Esophagus (tissue), 2 donors: ENCODE measurements around the gene LRRC59. TPM values are rescaled to one million over a fixed set of nuclear protein-coding genes. Genes with fewer than 3 reads are reported as not detected.
A peak's percentile ranks its signal among the peaks of the same experiment; 100 is the strongest.

Experiments
- H3K27ac ChIP-seq, 2 donors: one replicate each; pipeline ENCODE4 v1.5.1; 2013; ENCODE audit warnings: low read depth in 2 of 2, mild to moderate bottlenecking in 2 of 2, inconsistent platforms in 1 of 2, low read length in 1 of 2, moderate library complexity in 1 of 2
- H3K27me3 ChIP-seq, 2 donors: one replicate each; pipeline ENCODE4 v1.6.1; 2013; ENCODE audit warnings: low read length in 2 of 2, control low read depth in 1 of 2, mild to moderate bottlenecking in 1 of 2; ENCODE audit not compliant: insufficient read depth in 2 of 2, control insufficient read depth in 1 of 2
- H3K36me3 ChIP-seq, 2 donors: one replicate each; pipeline ENCODE4 v1.6.1; 2013; ENCODE audit warnings: low read length in 1 of 2; ENCODE audit not compliant: control insufficient read depth in 2 of 2, insufficient read depth in 2 of 2
- H3K4me1 ChIP-seq, 2 donors: one replicate each; pipeline ENCODE4 v1.6.1; 2013; ENCODE audit warnings: low read length in 1 of 2; ENCODE audit not compliant: control insufficient read depth in 2 of 2, insufficient read depth in 2 of 2
- H3K4me3 ChIP-seq, 2 donors: one replicate each; pipeline ENCODE4 v1.5.1; 2013; ENCODE audit warnings: low read length in 2 of 2, mild to moderate bottlenecking in 2 of 2, low read depth in 1 of 2, moderate library complexity in 1 of 2
- H3K9me3 ChIP-seq, 2 donors: one replicate each; pipeline ENCODE4 v1.6.1; 2013; ENCODE audit warnings: mild to moderate bottlenecking in 2 of 2, low read depth in 1 of 2, low read length in 1 of 2, moderate library complexity in 1 of 2; ENCODE audit not compliant: control insufficient read depth in 2 of 2, insufficient read depth in 1 of 2
- WGBS, 2 donors: extraction: QIAGEN DNeasy Blood & Tissue Kit; methylation state at CpG; one replicate each; pipeline ENCODE4 v1.1.7; 2013; 5-methylcytosine and 5-hydroxymethylcytosine counted together
- polyA plus RNA-seq, 2 donors: library from polyadenylated mRNA; stranded (reverse); fragments of 200-250 nt; gene quantifications; one replicate each; pipeline ENCODE4 v1.2.3, GENCODE V29; 2013
- donor health status: healthy with polysubstance abuse.
- donor health status: Bipolar disorder and iron deficiency.

Gene LRRC59
- 10 to 100 TPM; 18.7 to 52.1 TPM for polyA plus RNA-seq

DNA sequence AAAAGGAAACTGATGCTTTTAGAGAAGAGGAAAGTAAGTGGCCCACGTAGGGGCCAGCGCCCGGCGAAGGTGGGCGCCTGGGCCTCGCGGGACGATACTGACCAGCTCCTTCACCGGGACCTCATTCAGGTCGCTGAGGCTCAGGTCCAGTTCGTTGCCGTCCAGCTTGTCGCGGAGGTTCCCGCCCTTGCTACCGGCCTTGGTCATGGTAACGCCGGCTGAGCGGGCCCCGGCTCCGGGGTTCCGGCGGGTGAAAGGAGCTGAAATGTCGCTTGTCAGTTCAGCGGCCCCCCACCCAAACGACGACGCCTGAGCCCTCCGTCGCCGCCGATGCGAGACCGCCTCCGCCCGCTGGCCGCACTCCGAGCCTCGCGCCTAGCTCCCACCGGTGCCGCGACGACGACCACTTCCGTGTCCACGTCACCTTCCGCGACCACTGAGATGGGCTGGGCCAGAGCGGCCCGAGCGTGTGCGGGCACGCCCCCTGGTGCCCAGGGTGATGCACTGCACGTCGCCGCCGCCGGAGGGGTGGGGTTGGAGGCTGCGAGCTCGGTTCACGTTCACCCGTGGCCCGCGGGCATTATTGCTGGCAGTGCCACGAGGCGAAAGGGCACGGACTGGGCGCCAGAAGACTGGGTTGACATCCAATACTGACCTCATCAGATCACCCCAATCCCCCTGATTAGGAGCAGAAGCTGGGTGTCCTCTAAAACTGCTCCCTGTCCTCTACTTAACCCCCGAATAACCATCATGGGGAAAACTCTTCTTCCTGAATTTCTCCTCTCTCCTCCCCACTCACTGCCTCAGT, at the start of gene LRRC59:
Gene LRRC59, minus strand, starts transcription at position 413 of the 808 bp plus-strand sequence. Its CDS starts 206 bp downstream, at position 207.
- H3K36me3 ChIP-seq, result peaks cover 19 to 20% of the 10 kb centered on the region in 2 donors
- peaks cover 0 to 2% of the 10 kb centered on the region in 2 donors for H3K9me3 ChIP-seq
- WGBS, 2 donors, result 0 to 1% methylated on average over 67 to 70 of the region's 70 CpGs
- no peaks in the 10 kb centered on the region for H3K27me3 ChIP-seq
- H3K4me1 ChIP-seq, result peaks cover 0 to 9% of the 10 kb centered on the region in 2 donors
- H3K27ac ChIP-seq, result peak within 1 kb of the TSS; percentile 90 to 93
- peak within 1 kb of the TSS; percentile 86 to 100 for H3K4me3 ChIP-seq

DNA sequence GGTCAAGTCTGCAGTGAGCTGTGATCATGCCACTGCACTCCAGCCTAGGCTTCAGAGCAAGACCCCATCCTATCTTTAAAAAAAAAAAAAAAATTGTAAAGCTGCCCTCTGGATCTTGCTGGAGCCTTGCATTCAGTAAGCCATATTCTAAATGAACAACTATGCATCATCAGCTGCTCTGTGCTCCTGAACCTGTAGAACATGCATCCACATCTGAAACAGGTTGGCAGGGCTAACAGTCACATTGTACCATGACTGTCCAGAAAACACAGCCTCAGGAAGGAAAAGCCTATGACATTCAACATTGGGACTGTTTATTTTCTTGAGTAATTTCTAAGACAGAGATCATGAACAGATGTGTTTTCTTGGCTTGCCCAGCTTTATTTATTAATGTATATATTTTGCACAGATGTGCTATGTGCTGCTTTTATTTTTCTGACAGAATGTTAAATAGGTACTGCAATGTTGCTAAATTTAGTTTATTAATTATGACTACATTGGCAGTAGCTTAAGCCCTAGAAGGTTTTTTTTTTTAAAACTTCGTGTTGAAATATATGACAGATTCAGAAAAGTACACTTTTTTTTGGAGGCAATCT, 48.5 kb upstream of the LRRC59 start:
- H3K36me3 ChIP-seq, result no peaks in the 10 kb centered on the region
- no peaks in the 10 kb centered on the region for H3K4me1 ChIP-seq
- H3K27me3 ChIP-seq, result no peaks in the 10 kb centered on the region
- no peak overlapping the region for H3K27ac ChIP-seq
- no peaks in the 10 kb centered on the region for H3K9me3 ChIP-seq
- WGBS, 2 donors, result 24 to 35% methylated on average over 1 of the region's 1 CpG
- H3K4me3 ChIP-seq, result no peak overlapping the region

DNA sequence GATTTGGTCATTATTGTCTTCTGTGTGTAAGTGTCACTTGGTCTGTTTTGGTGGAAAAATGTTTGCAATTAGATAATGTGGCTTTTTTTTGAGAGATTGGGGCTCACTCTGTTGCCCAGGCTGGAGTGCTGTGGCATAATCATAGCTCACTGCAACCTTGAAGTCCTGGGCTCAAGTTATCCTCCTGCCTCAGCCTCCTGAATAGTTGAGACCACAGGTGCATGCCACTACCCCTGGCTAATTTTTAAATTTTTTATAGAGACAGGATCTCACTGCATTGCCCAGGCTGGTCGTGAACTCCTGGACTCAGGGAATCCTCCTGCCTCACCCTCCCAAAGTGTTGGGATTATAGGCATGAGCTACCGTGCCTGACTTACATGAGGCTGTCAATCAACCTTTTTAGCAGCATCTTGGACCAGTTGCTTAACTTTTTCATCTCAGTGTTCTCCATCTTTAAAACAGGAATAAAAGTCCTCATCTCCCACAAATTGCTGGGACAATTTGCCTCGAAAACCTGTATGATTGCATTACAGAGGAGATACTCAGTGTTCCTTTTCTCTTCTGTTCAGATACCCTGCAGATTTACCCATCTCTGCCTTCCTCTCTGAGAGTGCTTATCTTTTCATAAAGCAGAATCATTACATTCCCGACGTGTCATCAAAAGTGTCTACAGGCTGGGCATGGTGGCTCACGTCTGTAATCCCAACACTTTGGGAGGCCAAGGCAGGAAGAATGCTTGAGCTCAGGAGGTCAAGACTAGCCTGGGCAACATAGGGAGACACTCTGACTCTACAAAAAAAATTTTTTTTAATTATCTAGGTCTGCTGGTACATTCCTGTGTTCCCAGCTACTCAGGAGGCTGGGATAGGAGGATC, 47.8 kb upstream of the LRRC59 start:
- H3K4me3 ChIP-seq, result no peak overlapping the region
- no peaks in the 10 kb centered on the region for H3K36me3 ChIP-seq
- H3K4me1 ChIP-seq, result peaks cover 3 to 6% of the 10 kb centered on the region in 2 donors
- H3K27ac ChIP-seq, result no peak overlapping the region
- no peaks in the 10 kb centered on the region for H3K27me3 ChIP-seq
- 89 to 92% methylated on average over 6 of the region's 6 CpGs for WGBS, 2 donors
- no peaks in the 10 kb centered on the region for H3K9me3 ChIP-seq

DNA sequence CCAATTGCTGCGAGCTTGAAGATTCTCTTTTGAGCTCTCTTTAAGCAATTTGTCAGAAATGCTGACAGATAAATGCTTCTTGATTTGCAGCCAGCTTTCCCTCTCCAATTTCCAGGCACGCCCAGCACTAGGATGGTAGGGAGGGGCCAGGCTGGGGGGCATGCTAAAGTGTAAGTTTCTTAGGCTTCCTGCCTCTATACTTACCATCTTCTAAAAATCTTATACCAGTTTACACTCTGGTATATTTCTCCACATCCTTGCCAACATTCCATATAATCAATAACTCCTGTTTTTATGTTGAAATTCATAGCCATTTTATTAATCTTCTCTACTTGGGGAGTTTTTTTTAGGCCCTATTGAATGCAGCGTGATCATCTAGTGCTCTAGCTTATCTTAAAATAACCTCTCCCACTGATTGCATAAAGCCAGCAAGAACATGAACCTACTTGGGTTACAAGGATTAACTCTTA, 46.2 kb upstream of the LRRC59 start:
- Histone ChIP-seq H3K4me1 (peaks cover 3 to 8% of the 10 kb centered on the region in 2 donors), H3K4me3 (no peak overlapping the region), H3K9me3 (no peaks in the 10 kb centered on the region), H3K27me3 (no peaks in the 10 kb centered on the region), H3K27ac (peak overlapping the region in 1 of 2 donors; percentile 39), H3K36me3 (no peaks in the 10 kb centered on the region)
- 26 to 27% methylated on average over 3 of the region's 3 CpGs for WGBS, 2 donors

DNA sequence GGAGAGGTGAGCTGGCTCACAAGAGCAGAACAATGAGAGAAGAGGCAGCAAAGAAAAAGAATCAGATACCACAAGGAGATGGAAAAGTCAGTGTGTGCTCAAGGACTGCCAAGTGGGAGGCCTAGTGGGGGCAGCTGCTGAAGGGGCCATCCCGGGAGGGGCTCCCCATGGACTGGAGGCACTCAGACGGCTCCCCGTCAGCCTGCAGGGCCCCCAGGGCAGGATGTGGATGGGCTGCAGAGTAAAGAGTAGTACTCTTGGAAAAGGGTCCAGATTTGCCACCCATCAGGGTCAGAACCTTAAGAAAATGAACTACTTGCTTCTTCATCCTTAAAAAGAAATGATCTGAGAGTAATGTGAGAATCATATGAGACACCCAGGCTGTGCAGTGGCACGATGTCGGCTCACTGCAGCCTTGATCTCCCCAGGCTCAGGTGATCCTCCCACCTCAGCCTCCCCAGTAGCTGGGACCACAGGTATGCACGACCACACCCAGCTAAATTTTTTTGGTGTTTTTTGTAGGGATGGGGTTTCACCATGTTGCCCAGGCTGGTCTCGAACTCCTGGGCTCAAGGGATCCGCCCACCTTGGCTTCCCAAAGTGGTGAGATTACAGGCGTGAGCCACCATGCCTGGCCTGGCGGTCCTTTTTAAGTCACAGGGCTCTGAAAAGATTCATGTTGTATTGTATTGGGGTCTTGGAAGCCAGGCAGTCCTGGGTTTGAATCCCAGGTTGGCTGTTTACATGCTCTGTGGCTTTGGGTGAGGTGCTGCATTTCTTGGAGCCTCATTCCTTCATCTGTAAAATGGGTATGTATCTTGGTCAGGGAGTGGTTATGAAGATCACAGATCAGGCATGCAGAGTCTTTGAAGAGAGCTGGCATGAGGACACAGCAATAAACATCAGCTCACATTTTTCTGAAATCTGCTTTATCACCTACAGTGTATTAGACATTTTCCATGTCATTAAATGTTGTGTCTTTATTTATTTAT, 43.8 kb upstream of the LRRC59 start:
- peaks cover 3 to 8% of the 10 kb centered on the region in 2 donors for H3K4me1 ChIP-seq
- H3K36me3 ChIP-seq, result no peaks in the 10 kb centered on the region
- H3K27ac ChIP-seq, result no peak overlapping the region
- 76 to 80% methylated on average over 10 of the region's 10 CpGs for WGBS, 2 donors
- H3K4me3 ChIP-seq, result no peak overlapping the region
- no peaks in the 10 kb centered on the region for H3K27me3 ChIP-seq
- no peaks in the 10 kb centered on the region for H3K9me3 ChIP-seq

DNA sequence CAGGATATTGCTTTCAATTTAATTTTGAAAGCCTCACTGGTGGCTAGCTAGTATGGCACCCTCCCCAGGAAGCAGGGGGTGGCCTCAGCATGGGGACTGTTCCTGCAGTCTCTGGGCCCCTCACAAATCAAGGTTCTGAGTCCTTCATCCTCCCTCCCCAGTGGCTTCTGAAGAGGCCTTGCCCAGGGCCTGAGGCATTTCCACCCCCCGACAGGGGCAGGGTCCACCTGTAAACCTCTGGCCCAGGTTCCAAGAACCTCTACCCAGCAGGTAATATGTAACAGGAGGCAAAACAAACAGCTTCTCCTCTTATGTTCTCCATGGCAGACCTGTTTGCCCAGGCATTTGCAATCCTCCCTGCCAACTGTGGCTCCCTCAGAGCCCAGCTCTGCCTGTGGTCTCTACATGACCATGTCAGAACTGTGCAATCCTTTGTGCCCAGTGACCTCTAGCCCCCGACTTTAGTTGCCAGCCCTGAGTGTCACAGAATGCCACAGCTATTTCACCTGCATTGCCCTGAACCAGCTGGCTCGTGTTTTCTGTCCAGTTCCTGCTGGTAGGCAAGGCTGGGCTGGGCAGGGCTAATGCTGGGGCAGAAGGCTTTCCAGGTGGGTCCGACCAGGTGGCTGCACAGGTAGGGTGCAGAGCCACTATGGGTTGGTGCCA, 43.0 kb upstream of the LRRC59 start:
- no peaks in the 10 kb centered on the region for H3K9me3 ChIP-seq
- H3K4me3 ChIP-seq, result no peak overlapping the region
- no peaks in the 10 kb centered on the region for H3K36me3 ChIP-seq
- no peaks in the 10 kb centered on the region for H3K27me3 ChIP-seq
- peaks cover 3 to 8% of the 10 kb centered on the region in 2 donors for H3K4me1 ChIP-seq
- WGBS, 2 donors, result 50 to 54% methylated on average over 4 of the region's 4 CpGs
- H3K27ac ChIP-seq, result no peak overlapping the region

DNA sequence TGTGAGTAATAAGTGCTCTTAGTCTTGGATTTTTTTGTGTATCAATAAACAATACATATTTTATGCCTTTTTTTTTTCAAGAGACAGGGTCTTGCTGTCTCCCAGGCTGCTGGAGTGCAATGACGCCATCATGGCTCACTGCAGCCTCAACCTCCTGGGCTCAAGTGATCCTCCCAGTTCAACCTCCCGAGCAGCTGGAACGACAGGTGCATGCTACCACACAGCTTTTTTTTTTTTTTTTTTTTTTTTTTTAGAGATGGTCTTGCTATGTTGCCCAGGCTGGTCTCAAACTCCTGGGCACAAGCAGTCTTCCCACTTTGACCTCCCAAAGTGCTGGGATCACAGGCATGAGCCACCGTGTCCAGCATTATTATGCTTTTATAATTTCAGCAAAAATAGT, 41.7 kb upstream of the LRRC59 start:
- 91 to 96% methylated on average over 4 of the region's 4 CpGs for WGBS, 2 donors
- H3K36me3 ChIP-seq, result no peaks in the 10 kb centered on the region
- no peaks in the 10 kb centered on the region for H3K27me3 ChIP-seq
- no peak overlapping the region for H3K27ac ChIP-seq
- no peak overlapping the region for H3K4me3 ChIP-seq
- H3K4me1 ChIP-seq, result peaks cover 3 to 8% of the 10 kb centered on the region in 2 donors
- H3K9me3 ChIP-seq, result no peaks in the 10 kb centered on the region

DNA sequence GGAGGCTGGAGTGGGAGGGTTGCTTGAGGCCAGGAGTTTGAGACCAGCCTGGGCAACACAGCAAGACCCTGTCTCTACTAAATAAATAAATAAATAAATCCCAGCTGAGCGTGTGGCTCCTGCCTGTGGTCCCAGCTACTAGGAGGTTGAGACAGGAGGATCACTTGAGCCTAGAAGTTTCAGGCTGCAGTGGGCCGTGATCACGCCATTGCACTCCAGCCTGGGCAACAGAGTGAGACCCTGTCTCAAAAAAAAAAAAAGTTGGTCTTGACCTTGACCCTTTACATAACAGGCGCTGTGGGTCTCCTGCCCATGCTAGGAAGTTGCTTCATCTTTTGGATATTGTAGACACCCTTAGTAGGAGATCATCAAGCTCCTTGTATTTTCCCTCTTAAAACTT, 40.1 kb upstream of the LRRC59 start:
- H3K36me3 ChIP-seq, result no peaks in the 10 kb centered on the region
- H3K4me1 ChIP-seq, result peaks cover 3 to 8% of the 10 kb centered on the region in 2 donors
- H3K4me3 ChIP-seq, result no peak overlapping the region
- H3K27ac ChIP-seq, result no peak overlapping the region
- no peaks in the 10 kb centered on the region for H3K9me3 ChIP-seq
- no peaks in the 10 kb centered on the region for H3K27me3 ChIP-seq
- WGBS, 2 donors, result 97 to 99% methylated on average over 4 of the region's 4 CpGs
